HepG2 (cell line): Measurements from ENCODE around the gene ZNF292. TPM values are rescaled to one million over a fixed set of nuclear protein-coding genes. Genes with fewer than 3 reads are reported as not detected.

ENCODE experiments used
- ATAC-seq: fragments of 200-7000 bp; cut with Tn5 transposase; 3 replicates; pipeline ENCODE4 v1.9.1; 2020; ENCODE audit warnings: mild to moderate bottlenecking, moderate library complexity
- BruUV-seq: library from RNA; stranded (reverse); fragments of 400-500 nt; replicated peaks from 2 replicates; lab custom pipeline; 2021; lab: Mats Ljungman, UMichigan
- CTCF ChIA-PET: fragments of 300-600 bp; formaldehyde crosslinking; extraction: SDS; loops from one replicate; lab custom pipeline; 2021; ENCODE audit warnings: low total read pairs, inconsistent platforms, low intra/inter-chr PET ratio; lab: Yijun Ruan, JAX
- POLR2A ChIA-PET: fragments of 350-600 bp; sonication (Branson Sonifier 250); formaldehyde crosslinking; loops from one replicate; lab custom pipeline; 2020; ENCODE audit warnings: antibody characterized with exemption, inconsistent platforms; lab: Yijun Ruan, JAX
- DNase-seq: peaks from one replicate; pipeline ENCODE4 v3.0.0-alpha.2; 2015; ENCODE audit warnings: low spot score
- FAIRE-seq: peaks from 3 replicates; lab custom pipeline; 2011; peaks lifted over from hg19 to GRCh38; lab: Jason Lieb, UNC
- H2AFZ ChIP-seq: one replicate; pipeline ENCODE4 v1.6.1; 2011; ENCODE audit warnings: low read length, inconsistent platforms
- H3K27ac ChIP-seq: fragments of 300-600 bp; 3 replicates; pipeline ENCODE4 v1.8.0; 2011; ENCODE audit warnings: mixed run types, mild to moderate bottlenecking, mixed read lengths, low read length, inconsistent platforms; ENCODE audit not compliant: insufficient read depth; ENCODE audit errors: extremely low read length
- H3K27me3 ChIP-seq, 2 experiments: fragments of 200-600 bp in 1 of 2; 2 replicates in 1 of 2; 3 replicates in 1 of 2; pipeline versions ENCODE4 v1.6.0 to v1.8.0; 2011; ENCODE audit warnings: low read length in 2 of 2, mild to moderate bottlenecking in 2 of 2, moderate library complexity in 2 of 2, inconsistent platforms in 1 of 2; ENCODE audit not compliant: insufficient read depth in 2 of 2, control insufficient read depth in 1 of 2
- H3K36me3 ChIP-seq, 2 experiments: fragments of 200-600 bp in 1 of 2; replicated peaks in 1 of 2; 2 replicates in 1 of 2; 3 replicates in 1 of 2; pipeline versions ENCODE4 v1.5.1 to v1.8.0; 2011; ENCODE audit warnings: low read length in 2 of 2, inconsistent platforms in 1 of 2; ENCODE audit not compliant: insufficient read depth in 2 of 2, control insufficient read depth in 1 of 2
- H3K4me1 ChIP-seq: 2 replicates; pipeline ENCODE4 v1.5.1; 2012; ENCODE audit warnings: low read length, inconsistent platforms; ENCODE audit not compliant: insufficient read depth
- H3K4me2 ChIP-seq: 2 replicates; pipeline ENCODE4 v1.6.0; 2011; ENCODE audit warnings: low read depth, low read length, inconsistent platforms
- H3K4me3 ChIP-seq, 3 experiments: fragments of 200-600 bp in 1 of 3; sonication (generic), shearing (Covaris generic) in 1 of 3; replicated peaks in 1 of 3; 2 replicates each; pipeline ENCODE4 v1.5.1; 2011 to 2016; ENCODE audit warnings: low read length in 3 of 3, inconsistent platforms in 2 of 3, low read depth in 2 of 3, mild to moderate bottlenecking in 2 of 3, control low read depth in 1 of 3, mixed read lengths in 1 of 3; ENCODE audit not compliant: insufficient read depth in 1 of 3
- H3K79me2 ChIP-seq: one replicate; pipeline ENCODE4 v1.6.1; 2011; ENCODE audit warnings: low read length, inconsistent platforms; ENCODE audit not compliant: insufficient read depth
- H3K9ac ChIP-seq: 2 replicates; pipeline ENCODE4 v1.6.0; 2011; ENCODE audit warnings: mild to moderate bottlenecking, low read depth, low read length, inconsistent platforms; ENCODE audit not compliant: insufficient read depth
- H3K9me3 ChIP-seq: 2 replicates; pipeline ENCODE4 v1.5.1; 2012; ENCODE audit warnings: mild to moderate bottlenecking, low read length
- H4K20me1 ChIP-seq: 2 replicates; pipeline ENCODE4 v1.6.0; 2011; ENCODE audit warnings: inconsistent platforms, mild to moderate bottlenecking, low read length, moderate library complexity; ENCODE audit not compliant: insufficient read depth
- KLF12 ChIP-seq: sonication (generic); formaldehyde crosslinking; IDR thresholded peaks from 2 replicates; pipeline ENCODE4 v1.4.0; 2020; ENCODE audit warnings: missing genetic modification reagents, borderline replicate concordance
- MIER3 ChIP-seq: IDR thresholded peaks from 2 replicates; pipeline ENCODE4 v1.6.1; 2016; ENCODE audit warnings: missing compliant biosample characterization, borderline replicate concordance
- MYC ChIP-seq: sonication (generic); formaldehyde crosslinking; IDR thresholded peaks from 2 replicates; pipeline ENCODE4 v1.9.0; 2021; ENCODE audit warnings: missing genetic modification reagents, borderline replicate concordance
- PAF1 ChIP-seq: IDR thresholded peaks from 2 replicates; pipeline ENCODE4 v1.6.1; 2016; ENCODE audit warnings: missing genetic modification reagents, missing compliant biosample characterization
- POLR2A ChIP-seq, 2 experiments: IDR thresholded peaks; 2 replicates each; pipeline ENCODE4 v1.6.1; 2011; ENCODE audit warnings: low read depth in 2 of 2, low read length in 2 of 2, mild to moderate bottlenecking in 1 of 2, moderate library complexity in 1 of 2; ENCODE audit not compliant: insufficient read depth in 1 of 2
- RXRA ChIP-seq: sonication (generic); formaldehyde crosslinking; IDR thresholded peaks from 2 replicates; pipeline ENCODE4 v1.5.1; 2020; ENCODE audit warnings: missing genetic modification reagents
- SIX4 ChIP-seq: sonication (generic); formaldehyde crosslinking; IDR thresholded peaks from 2 replicates; pipeline ENCODE4 v1.4.0; 2020; ENCODE audit warnings: missing genetic modification reagents
- SMAD9 ChIP-seq: sonication (generic); formaldehyde crosslinking; IDR thresholded peaks from 2 replicates; pipeline ENCODE4 v1.5.1; 2020; ENCODE audit warnings: mild to moderate bottlenecking, missing genetic modification reagents
- TBP ChIP-seq: sonication (generic); formaldehyde crosslinking; IDR thresholded peaks from 2 replicates; pipeline ENCODE4 v1.5.0; 2020; ENCODE audit warnings: missing genetic modification reagents
- TMF1 ChIP-seq: sonication (generic); formaldehyde crosslinking; IDR thresholded peaks from 2 replicates; pipeline ENCODE4 v1.8.1; 2022; ENCODE audit warnings: low read depth, missing genetic modification reagents
- YEATS4 ChIP-seq: sonication (generic); formaldehyde crosslinking; IDR thresholded peaks from 2 replicates; pipeline ENCODE4 v1.4.0; 2020; ENCODE audit warnings: missing genetic modification reagents, borderline replicate concordance
- ZBTB42 ChIP-seq: sonication (generic); formaldehyde crosslinking; IDR thresholded peaks from 2 replicates; pipeline ENCODE4 v1.5.0; 2020; ENCODE audit warnings: mild to moderate bottlenecking, missing genetic modification reagents
- ZNF10 ChIP-seq: sonication (generic); formaldehyde crosslinking; IDR thresholded peaks from 2 replicates; pipeline ENCODE4 v1.4.0; 2020; ENCODE audit warnings: mild to moderate bottlenecking, low read depth, missing genetic modification reagents, borderline replicate concordance
- ZNF333 ChIP-seq: sonication (generic); formaldehyde crosslinking; IDR thresholded peaks from 2 replicates; pipeline ENCODE4 v1.4.0; 2020; ENCODE audit warnings: mild to moderate bottlenecking, missing genetic modification reagents, borderline replicate concordance
- ZNF337 ChIP-seq: sonication (generic); formaldehyde crosslinking; IDR thresholded peaks from 2 replicates; pipeline ENCODE4 v1.5.1; 2020; ENCODE audit warnings: missing genetic modification reagents, low read depth, mild to moderate bottlenecking, borderline replicate concordance
- ZNF33B ChIP-seq: sonication (generic); formaldehyde crosslinking; IDR thresholded peaks from 2 replicates; pipeline ENCODE4 v1.5.1; 2020; ENCODE audit warnings: mild to moderate bottlenecking, missing genetic modification reagents
- ZNF761 ChIP-seq: sonication (generic); formaldehyde crosslinking; conservative IDR thresholded peaks from 2 replicates; pipeline ENCODE4 v1.4.0; 2020; ENCODE audit warnings: mild to moderate bottlenecking, missing genetic modification reagents
- ZNF83 ChIP-seq: sonication (generic); formaldehyde crosslinking; IDR thresholded peaks from 2 replicates; pipeline ENCODE4 v1.4.0; 2020; ENCODE audit warnings: missing genetic modification reagents, mild to moderate bottlenecking, borderline replicate concordance
- ZNF883 ChIP-seq: sonication (generic); formaldehyde crosslinking; IDR thresholded peaks from 2 replicates; pipeline ENCODE4 v1.5.1; 2020; ENCODE audit warnings: mild to moderate bottlenecking, missing genetic modification reagents; ENCODE audit errors: not compliant biosample characterization
- WGBS: methylation state at CpG from one replicate; pipeline ENCODE4 v1.1.6; 2017; ENCODE audit warnings: low lambda C conversion rate; 5-methylcytosine and 5-hydroxymethylcytosine counted together
- in situ Hi-C: cut with HindIII; loops from 2 replicates; pipeline ENCODE4 v1.10.0; 2017; ENCODE audit warnings: low pct_unique_long_range_greater_than_20kb; ENCODE audit not compliant: extremely low pct_ligation_motif_present
- intact Hi-C: fragments of 100-400 bp; cut with micrococcal nuclease; formaldehyde crosslinking; loops from one replicate; pipeline ENCODE4 v1.10.0; 2022; ENCODE audit not compliant: unreplicated experiment
- polyA plus RNA-seq, 8 experiments: library from polyadenylated mRNA; depleted of rRNA in 3 of 8; stranded (reverse) in 7 of 8; unstranded in 1 of 8; fragments of >200 nt; fragmentation: Illumina TruSeq in 4 of 8; extraction: Trizol in 4 of 8; gene quantifications; 2 replicates each; pipeline versions ENCODE4 v1.2.1 to v1.2.3, GENCODE V29; 2011 to 2016; ENCODE audit warnings: low read depth in 4 of 8, missing spikeins in 1 of 8, mixed read lengths in 1 of 8; ENCODE audit not compliant: insufficient read depth in 1 of 8
- total RNA-seq, 5 experiments: library from RNA; depleted of rRNA; stranded (reverse); fragments of >200 nt; fragmentation: Illumina TruSeq; extraction: Trizol; gene quantifications; 2 replicates each; pipeline ENCODE4 v1.2.3, GENCODE V29; 2016; ENCODE audit warnings: low read depth in 1 of 5

ZNF292 gene
- total and polyA plus RNA-seq, 2 of the 13 experiments (the other 11 are each of a cell fraction or from before 2014, with no cell fraction given) = 9.9 to 12.8 TPM

DNA sequence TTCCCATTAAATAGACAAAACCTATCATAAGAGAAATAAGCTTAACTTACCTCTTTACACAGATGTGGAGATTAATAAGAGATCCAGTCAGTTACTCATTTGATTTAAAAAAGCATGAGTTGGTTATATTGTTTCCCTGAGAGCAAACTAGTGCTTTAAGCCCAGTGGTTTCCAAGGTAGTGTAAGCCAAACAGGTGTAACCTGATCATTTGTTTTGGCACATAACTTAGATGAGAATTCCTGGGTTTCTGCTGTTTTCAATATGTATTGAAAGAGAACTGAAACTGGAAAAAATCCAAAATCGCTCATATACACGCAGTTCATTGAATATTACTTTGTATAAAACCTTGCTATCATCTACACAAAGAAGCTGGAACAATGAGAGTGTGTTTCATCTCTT lies 136.5 kb downstream of the ZNF292 start (continued):
- TF ChIP-seq MIER3 (no peak), YEATS4 (CRISPR knock-in tag) (no peak), ZNF333 (CRISPR knock-in tag) (no peak)

DNA sequence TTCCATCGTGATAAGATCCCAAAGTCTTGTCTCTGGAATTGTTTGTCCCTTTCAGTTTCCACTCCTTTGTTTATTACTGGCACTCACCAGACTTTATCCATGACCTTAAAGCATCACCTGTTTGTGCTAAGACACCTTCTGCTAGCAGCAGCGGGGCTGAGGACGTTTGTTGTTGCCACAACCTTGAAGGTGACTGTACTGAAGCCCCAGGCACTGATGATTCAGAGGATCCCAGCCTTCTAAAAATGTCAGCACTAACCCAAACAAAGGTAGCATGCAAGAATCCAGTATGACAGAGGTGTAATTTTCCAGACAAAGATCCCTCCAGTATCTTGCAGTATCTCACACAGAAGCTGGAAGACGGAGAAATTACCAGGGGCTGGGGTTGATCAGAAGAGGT lies 138.2 kb downstream of the ZNF292 start:
- ChIA-PET POLR2A (no interaction called here), CTCF (no interaction called here)
- H3K27me3 ChIP-seq = peaks cover 0 to 5% of the 10 kb centered on the region in 2 experiments; a peak in 1 of 5 replicates
- 14% methylated on average over 4 of the region's 4 CpGs for WGBS
- intact Hi-C loops (no loop called here), in situ Hi-C loops (no loop called here)
- no TSS peak for BruUV-seq
- FAIRE-seq (no peak), ATAC-seq (no peak), DNase-seq (no peak)
- no peaks in the 10 kb centered on the region for H3K36me3 ChIP-seq
- no peak overlapping the region for H2AFZ ChIP-seq
- no peaks in the 10 kb centered on the region for H3K9me3 ChIP-seq
- H3K27ac ChIP-seq = no peak overlapping the region
- no peak overlapping the region for H3K4me2 ChIP-seq
- no peaks in the 10 kb centered on the region for H4K20me1 ChIP-seq
- TF ChIP-seq ZBTB42 (CRISPR knock-in tag) (no peak), ZNF10 (no peak), ZNF337 (CRISPR knock-in tag) (no peak), ZNF761 (CRISPR knock-in tag) (no peak), TBP (CRISPR knock-in tag) (no peak), PAF1 (no peak), ZNF33B (no peak), POLR2A (IDR thresholded peaks at IDR 0.05; ENCODE audit: insufficient read depth in 1 of 2, low read depth in 2 of 2, low read length in 2 of 2) (no peak), MYC (CRISPR knock-in tag) (no peak), RXRA (CRISPR knock-in tag) (no peak), TMF1 (CRISPR knock-in tag) (no peak), SMAD9 (CRISPR knock-in tag) (no peak), ZNF883 (CRISPR knock-in tag) (no peak), SIX4 (CRISPR knock-in tag) (no peak), KLF12 (CRISPR knock-in tag) (no peak), ZNF83 (no peak)
- no peaks in the 10 kb centered on the region for H3K4me1 ChIP-seq
- H3K4me3 ChIP-seq = no peak overlapping the region
- H3K79me2 ChIP-seq = no peaks in the 10 kb centered on the region
- no peak overlapping the region for H3K9ac ChIP-seq
